DOHH2 (cell line): ENCODE data around the gene TNNC1.

ENCODE experiments used
- EZH2phosphoT487 ChIP-seq: fragments of 200-600 bp; sonication (generic); IDR thresholded peaks from 2 replicates; pipeline ENCODE4 v1.6.1; 2017; ENCODE audit warnings: borderline replicate concordance, mild to moderate bottlenecking, antibody characterized with exemption, low read length, moderate library complexity, mixed read lengths
- TF ChIP-seq, protein P1 (sequence below): fragments of 200-600 bp; sonication (generic); IDR thresholded peaks from one replicate; pipeline ENCODE4 v1.5.1; 2014; ENCODE audit warnings: antibody characterized with exemption, mild to moderate bottlenecking, low read depth, low read length; ENCODE audit not compliant: poor library complexity, severe bottlenecking

DNA sequence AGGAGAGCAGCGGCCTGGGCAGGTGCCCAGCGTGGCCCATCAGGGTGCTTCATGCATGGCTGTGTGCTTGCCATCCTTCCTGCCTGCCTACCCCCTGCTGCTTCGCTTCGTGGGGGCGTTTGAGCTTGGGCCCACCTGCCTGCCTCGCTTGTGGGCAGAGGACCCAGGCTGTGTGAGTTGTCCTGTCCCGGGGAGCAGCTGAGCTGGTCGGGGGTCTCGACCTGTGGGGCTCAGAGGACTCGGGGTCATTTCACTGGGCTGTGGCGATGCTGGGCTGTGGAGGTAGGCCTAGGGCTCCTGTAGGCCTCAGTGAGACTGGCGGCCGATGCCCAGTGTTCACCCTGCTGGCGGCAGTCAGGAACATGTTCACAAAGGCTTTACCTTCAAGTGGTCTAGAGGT, 29.2 kb upstream of the TNNC1 start:
- TF ChIP-seq, protein P1, sequence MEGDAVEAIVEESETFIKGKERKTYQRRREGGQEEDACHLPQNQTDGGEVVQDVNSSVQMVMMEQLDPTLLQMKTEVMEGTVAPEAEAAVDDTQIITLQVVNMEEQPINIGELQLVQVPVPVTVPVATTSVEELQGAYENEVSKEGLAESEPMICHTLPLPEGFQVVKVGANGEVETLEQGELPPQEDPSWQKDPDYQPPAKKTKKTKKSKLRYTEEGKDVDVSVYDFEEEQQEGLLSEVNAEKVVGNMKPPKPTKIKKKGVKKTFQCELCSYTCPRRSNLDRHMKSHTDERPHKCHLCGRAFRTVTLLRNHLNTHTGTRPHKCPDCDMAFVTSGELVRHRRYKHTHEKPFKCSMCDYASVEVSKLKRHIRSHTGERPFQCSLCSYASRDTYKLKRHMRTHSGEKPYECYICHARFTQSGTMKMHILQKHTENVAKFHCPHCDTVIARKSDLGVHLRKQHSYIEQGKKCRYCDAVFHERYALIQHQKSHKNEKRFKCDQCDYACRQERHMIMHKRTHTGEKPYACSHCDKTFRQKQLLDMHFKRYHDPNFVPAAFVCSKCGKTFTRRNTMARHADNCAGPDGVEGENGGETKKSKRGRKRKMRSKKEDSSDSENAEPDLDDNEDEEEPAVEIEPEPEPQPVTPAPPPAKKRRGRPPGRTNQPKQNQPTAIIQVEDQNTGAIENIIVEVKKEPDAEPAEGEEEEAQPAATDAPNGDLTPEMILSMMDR: no peak
- no peak for TF ChIP-seq EZH2phosphoT487
